HCT116 (cell line): ENCODE measurements around the gene C1QTNF3.

Experiments used
- CTCF ChIP-seq, 3 experiments: fragments of 200-600 bp in 1 of 3; sonication (generic) in 1 of 3; IDR thresholded peaks in 2 of 3; conservative IDR thresholded peaks in 1 of 3; 2 replicates each; pipeline ENCODE4 v1.5.1; 2012 to 2017; ENCODE audit warnings: low read depth in 2 of 3, low read length in 2 of 3, antibody characterized with exemption in 1 of 3, borderline replicate concordance in 1 of 3, control low read depth in 1 of 3, mild to moderate bottlenecking in 1 of 3, mixed read lengths in 1 of 3, mixed run types in 1 of 3, moderate library complexity in 1 of 3; ENCODE audit not compliant: insufficient read depth in 1 of 3
- POLR2A ChIP-seq: IDR thresholded peaks from 2 replicates; pipeline ENCODE4 v1.7.0; 2011; ENCODE audit warnings: borderline replicate concordance; ENCODE audit not compliant: insufficient read depth, insufficient read length; ENCODE audit errors: extremely low read depth
- POLR2AphosphoS5 ChIP-seq: IDR thresholded peaks from 2 replicates; pipeline ENCODE4 v1.6.1; 2011; ENCODE audit warnings: mild to moderate bottlenecking, low read depth, low read length, moderate library complexity
- SIN3A ChIP-seq: IDR thresholded peaks from 2 replicates; pipeline ENCODE4 v1.6.1; 2012; ENCODE audit warnings: low read depth
- TF ChIP-seq, protein P1 (sequence below): IDR thresholded peaks from 2 replicates; pipeline ENCODE4 v1.6.1; 2012

GRCh38 chr5:33985447-33985846 is 57.6 kb downstream of the C1QTNF3 start:
- TF ChIP-seq POLR2AphosphoS5: no peak
- TF ChIP-seq POLR2A: no peak
- no peak for TF ChIP-seq SIN3A
- TF ChIP-seq CTCF (IDR thresholded peaks at IDR 0.05 in 2 of 3, conservative IDR thresholded peaks at IDR 0.05 in 1 of 3; ENCODE audit: borderline replicate concordance in 1 of 3, insufficient read depth in 1 of 3, low read depth in 2 of 3, low read length in 2 of 3): no peak
- TF ChIP-seq, protein P1, sequence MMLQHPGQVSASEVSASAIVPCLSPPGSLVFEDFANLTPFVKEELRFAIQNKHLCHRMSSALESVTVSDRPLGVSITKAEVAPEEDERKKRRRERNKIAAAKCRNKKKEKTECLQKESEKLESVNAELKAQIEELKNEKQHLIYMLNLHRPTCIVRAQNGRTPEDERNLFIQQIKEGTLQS: no peak
